ENCODE data around the gene PEPD. TPM values are rescaled to one million over a fixed set of nuclear protein-coding genes. Genes with fewer than 3 reads are reported as not detected.

Gene PEPD
- total and polyA plus RNA-seq, 9 donors: 20.3 to 55.4 (median 45.1) TPM

- no peak for DNase-seq
- 85% methylated on average over 3 of the region's 6 CpGs for WGBS (ENCODE audit: insufficient coverage)
- Histone ChIP-seq H3K36me3 (ENCODE audit: control insufficient read depth, insufficient read depth, low read length) (no peaks in the 10 kb centered on the region), H3K4me1 (ENCODE audit: control insufficient read depth, insufficient read depth, low read length) (peaks cover 3% of the 10 kb centered on the region), H3K9me3 (replicated peaks; ENCODE audit: control insufficient read depth, low read depth, low read length) (no peaks in the 10 kb centered on the region), H3K27me3 (ENCODE audit: control insufficient read depth, insufficient read depth, low read length) (no peaks in the 10 kb centered on the region), H3K4me3 (ENCODE audit: low read length) (no peak overlapping the region), H3K27ac (ENCODE audit: low read length) (no peak overlapping the region)
These were observed 30.1 kb upstream of the PEPD start for GRCh38 chr19:33551676-33552075.

DNA sequence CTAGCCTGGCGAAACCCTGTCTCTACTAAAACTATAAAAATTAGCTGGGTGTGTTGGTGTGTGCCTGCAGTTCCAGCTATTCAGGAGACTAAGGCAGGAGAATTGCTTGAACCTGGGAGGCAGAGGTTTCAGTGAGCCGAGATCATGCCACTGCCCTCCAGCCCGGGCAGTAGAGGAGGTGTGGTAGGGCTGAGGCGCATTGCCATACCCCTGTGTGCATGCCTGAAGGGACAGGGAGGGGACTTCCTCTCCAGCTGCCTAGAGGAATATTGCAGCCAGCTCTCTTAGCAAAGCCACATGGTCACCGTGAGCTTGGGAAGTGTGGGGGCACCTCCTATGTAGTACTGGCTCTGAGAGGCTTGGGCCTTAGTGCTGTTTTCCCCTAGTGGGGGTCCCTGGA lies 29.2 kb upstream of the PEPD start:
- Histone ChIP-seq H3K4me1 (ENCODE audit: control insufficient read depth, insufficient read depth, low read length) (peaks cover 2% of the 10 kb centered on the region), H3K36me3 (ENCODE audit: control insufficient read depth, insufficient read depth, low read length) (no peaks in the 10 kb centered on the region), H3K9me3 (replicated peaks; ENCODE audit: control insufficient read depth, low read depth, low read length) (no peaks in the 10 kb centered on the region), H3K4me3 (ENCODE audit: low read length) (no peak overlapping the region), H3K27me3 (ENCODE audit: control insufficient read depth, insufficient read depth, low read length) (no peaks in the 10 kb centered on the region), H3K27ac (ENCODE audit: low read length) (no peak overlapping the region)
- no peak for DNase-seq
- WGBS (ENCODE audit: insufficient coverage): 63% methylated on average over 4 of the region's 5 CpGs

DNA sequence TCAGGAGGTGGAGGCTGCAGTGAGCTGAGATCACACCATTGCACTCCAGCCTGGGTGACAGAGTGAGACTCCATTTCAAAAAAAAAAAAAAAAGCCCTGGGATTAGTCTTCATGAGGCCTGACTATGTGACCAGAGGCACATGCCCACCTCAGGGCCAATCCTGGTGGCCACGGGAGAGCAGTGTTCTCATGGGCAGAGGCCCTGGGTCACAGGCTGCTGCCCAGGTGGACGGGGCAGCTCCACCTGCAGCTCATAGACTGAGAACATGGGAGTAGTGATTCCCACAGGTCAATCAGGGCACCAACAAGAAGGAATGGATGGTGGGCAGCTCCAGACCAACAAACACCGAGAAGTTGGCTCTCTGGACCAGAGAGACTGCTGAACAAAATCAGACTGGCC lies 26.1 kb upstream of the PEPD start:
- no peaks in the 10 kb centered on the region for H3K27me3 ChIP-seq (ENCODE audit: control insufficient read depth, insufficient read depth, low read length)
- WGBS (ENCODE audit: insufficient coverage): 96% methylated on average over 3 of the region's 3 CpGs
- H3K9me3 ChIP-seq (replicated peaks; ENCODE audit: control insufficient read depth, low read depth, low read length): no peaks in the 10 kb centered on the region
- DNase-seq: no peak
- no peak overlapping the region for H3K4me3 ChIP-seq (ENCODE audit: low read length)
- H3K27ac ChIP-seq (ENCODE audit: low read length): no peak overlapping the region
- no peaks in the 10 kb centered on the region for H3K36me3 ChIP-seq (ENCODE audit: control insufficient read depth, insufficient read depth, low read length)
- peaks cover 2% of the 10 kb centered on the region for H3K4me1 ChIP-seq (ENCODE audit: control insufficient read depth, insufficient read depth, low read length)

DNA sequence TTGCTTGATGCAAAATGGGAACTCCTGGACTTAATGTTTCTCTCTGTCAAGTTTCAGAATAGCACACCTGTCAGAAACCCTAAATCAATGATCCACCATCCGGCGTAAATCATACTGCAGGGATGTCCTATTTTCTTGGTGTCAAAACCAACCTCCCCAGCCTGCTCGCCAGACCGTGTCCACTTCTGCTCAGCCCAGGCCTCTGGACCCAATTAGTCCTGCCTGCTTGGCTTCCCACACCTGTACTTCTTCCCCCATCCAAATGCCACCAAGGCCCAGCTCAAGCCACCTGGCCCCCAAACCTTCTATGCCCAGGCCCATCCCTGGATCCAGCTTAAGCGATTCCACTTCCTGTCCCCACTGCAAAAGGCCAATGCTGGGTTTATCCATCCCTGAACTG lies 25.1 kb upstream of the PEPD start:
- 91% methylated on average over 5 of the region's 5 CpGs for WGBS (ENCODE audit: insufficient coverage)
- H3K27ac ChIP-seq (ENCODE audit: low read length): no peak overlapping the region
- no peaks in the 10 kb centered on the region for H3K36me3 ChIP-seq (ENCODE audit: control insufficient read depth, insufficient read depth, low read length)
- H3K4me3 ChIP-seq (ENCODE audit: low read length): no peak overlapping the region
- DNase-seq: no peak
- H3K4me1 ChIP-seq (ENCODE audit: control insufficient read depth, insufficient read depth, low read length): peaks cover 2% of the 10 kb centered on the region
- H3K27me3 ChIP-seq (ENCODE audit: control insufficient read depth, insufficient read depth, low read length): peaks cover 2% of the 10 kb centered on the region
- no peaks in the 10 kb centered on the region for H3K9me3 ChIP-seq (replicated peaks; ENCODE audit: control insufficient read depth, low read depth, low read length)

GRCh38 chr19:33545217-33545981 lies 23.8 kb upstream of the PEPD start:
- no peak overlapping the region for H3K27ac ChIP-seq (ENCODE audit: low read length)
- no peaks in the 10 kb centered on the region for H3K4me1 ChIP-seq (ENCODE audit: control insufficient read depth, insufficient read depth, low read length)
- DNase-seq: no peak
- H3K27me3 ChIP-seq (ENCODE audit: control insufficient read depth, insufficient read depth, low read length): peaks cover 4% of the 10 kb centered on the region
- 73% methylated on average over 9 of the region's 9 CpGs for WGBS (ENCODE audit: insufficient coverage)
- H3K36me3 ChIP-seq (ENCODE audit: control insufficient read depth, insufficient read depth, low read length): no peaks in the 10 kb centered on the region
- H3K9me3 ChIP-seq (replicated peaks; ENCODE audit: control insufficient read depth, low read depth, low read length): no peaks in the 10 kb centered on the region
- H3K4me3 ChIP-seq (ENCODE audit: low read length): no peak overlapping the region

- Histone ChIP-seq H3K4me1 (ENCODE audit: control insufficient read depth, insufficient read depth, low read length) (no peaks in the 10 kb centered on the region), H3K27ac (ENCODE audit: low read length) (no peak overlapping the region), H3K4me3 (ENCODE audit: low read length) (no peak overlapping the region), H3K36me3 (ENCODE audit: control insufficient read depth, insufficient read depth, low read length) (no peaks in the 10 kb centered on the region), H3K9me3 (replicated peaks; ENCODE audit: control insufficient read depth, low read depth, low read length) (no peaks in the 10 kb centered on the region), H3K27me3 (ENCODE audit: control insufficient read depth, insufficient read depth, low read length) (peaks cover 9% of the 10 kb centered on the region)
- WGBS (ENCODE audit: insufficient coverage): 33% methylated on average over 1 of the region's 8 CpGs
- no peak for DNase-seq
These were observed 13.6 kb upstream of the PEPD start for GRCh38 chr19:33535226-33535625.

- no peak for DNase-seq
- H3K27ac ChIP-seq (ENCODE audit: low read length): no peak overlapping the region
- H3K4me3 ChIP-seq (ENCODE audit: low read length): no peak overlapping the region
- peaks cover 11% of the 10 kb centered on the region for H3K27me3 ChIP-seq (ENCODE audit: control insufficient read depth, insufficient read depth, low read length)
- no peaks in the 10 kb centered on the region for H3K9me3 ChIP-seq (replicated peaks; ENCODE audit: control insufficient read depth, low read depth, low read length)
- 12% methylated on average over 4 of the region's 6 CpGs for WGBS (ENCODE audit: insufficient coverage)
- H3K4me1 ChIP-seq (ENCODE audit: control insufficient read depth, insufficient read depth, low read length): no peaks in the 10 kb centered on the region
- no peaks in the 10 kb centered on the region for H3K36me3 ChIP-seq (ENCODE audit: control insufficient read depth, insufficient read depth, low read length)
These were observed 11.4 kb upstream of the PEPD start for GRCh38 chr19:33532859-33533460.

- H3K27me3 ChIP-seq (ENCODE audit: control insufficient read depth, insufficient read depth, low read length): peaks cover 5% of the 10 kb centered on the region
- H3K4me1 ChIP-seq (ENCODE audit: control insufficient read depth, insufficient read depth, low read length): no peaks in the 10 kb centered on the region
- WGBS (ENCODE audit: insufficient coverage): 63% methylated on average over 3 of the region's 4 CpGs
- H3K36me3 ChIP-seq (ENCODE audit: control insufficient read depth, insufficient read depth, low read length): no peaks in the 10 kb centered on the region
- H3K27ac ChIP-seq (ENCODE audit: low read length): no peak overlapping the region
- no peak overlapping the region for H3K4me3 ChIP-seq (ENCODE audit: low read length)
- no peak for DNase-seq
- H3K9me3 ChIP-seq (replicated peaks; ENCODE audit: control insufficient read depth, low read depth, low read length): no peaks in the 10 kb centered on the region
These were observed 9.3 kb upstream of the PEPD start for GRCh38 chr19:33530842-33531241.

DNA sequence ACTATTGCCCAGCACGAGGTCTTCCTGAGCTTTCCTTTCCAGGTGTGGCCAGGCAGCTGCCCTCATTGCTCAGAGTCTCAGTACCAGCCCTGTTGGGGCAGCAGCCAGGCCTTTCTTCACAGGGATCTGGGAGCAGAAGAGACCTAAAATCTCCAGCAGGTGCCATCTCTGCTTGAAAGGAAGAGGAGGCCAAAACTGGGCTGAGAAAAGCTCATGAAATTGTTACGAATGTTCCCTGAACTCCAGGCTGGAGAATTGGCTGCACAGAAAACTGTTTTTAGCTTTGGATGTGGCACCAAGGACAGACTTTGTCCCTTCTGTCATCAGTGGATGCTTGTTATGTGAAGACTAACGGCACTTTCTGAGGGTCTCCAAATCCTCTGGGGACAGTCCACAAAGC lies 8.7 kb upstream of the PEPD start:
- WGBS (ENCODE audit: insufficient coverage): 46% methylated on average over 3 of the region's 3 CpGs
- H3K27ac ChIP-seq (ENCODE audit: low read length): no peak overlapping the region
- no peak for DNase-seq
- H3K9me3 ChIP-seq (replicated peaks; ENCODE audit: control insufficient read depth, low read depth, low read length): no peaks in the 10 kb centered on the region
- no peaks in the 10 kb centered on the region for H3K36me3 ChIP-seq (ENCODE audit: control insufficient read depth, insufficient read depth, low read length)
- H3K27me3 ChIP-seq (ENCODE audit: control insufficient read depth, insufficient read depth, low read length): peaks cover 5% of the 10 kb centered on the region
- H3K4me3 ChIP-seq (ENCODE audit: low read length): no peak overlapping the region
- no peaks in the 10 kb centered on the region for H3K4me1 ChIP-seq (ENCODE audit: control insufficient read depth, insufficient read depth, low read length)

DNA sequence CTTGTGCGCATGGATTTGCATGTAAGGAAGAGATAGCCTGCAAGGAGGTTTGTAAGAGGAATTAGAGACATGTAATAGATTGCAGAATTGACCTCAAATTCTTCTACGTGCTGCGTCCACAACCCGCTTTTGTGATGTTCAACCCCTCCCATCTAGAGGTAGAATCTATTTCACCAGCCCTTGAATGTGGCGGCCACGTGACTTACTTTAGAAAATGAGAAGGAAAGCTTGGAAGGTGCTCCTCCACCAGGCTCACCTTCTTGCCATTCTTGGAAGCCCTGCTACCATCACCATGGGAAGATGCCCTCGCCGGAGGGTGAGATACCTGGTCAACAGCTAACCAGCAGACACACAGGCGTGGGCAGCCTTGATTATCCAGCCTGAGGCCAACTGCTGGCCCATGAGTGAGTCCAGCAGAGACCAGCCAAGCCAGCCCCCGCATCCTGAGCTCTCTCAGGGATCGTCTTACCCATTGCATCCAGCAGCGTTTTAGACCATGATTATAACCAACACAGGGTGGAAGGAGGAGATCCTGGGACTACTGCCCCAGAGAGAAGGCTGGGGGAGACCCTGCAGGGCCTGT lies 7.6 kb upstream of the PEPD start:
- WGBS (ENCODE audit: insufficient coverage): 46% methylated on average over 4 of the region's 12 CpGs
- Histone ChIP-seq H3K9me3 (replicated peaks; ENCODE audit: control insufficient read depth, low read depth, low read length) (no peaks in the 10 kb centered on the region), H3K27ac (ENCODE audit: low read length) (no peak overlapping the region), H3K27me3 (ENCODE audit: control insufficient read depth, insufficient read depth, low read length) (peaks cover 7% of the 10 kb centered on the region), H3K4me1 (ENCODE audit: control insufficient read depth, insufficient read depth, low read length) (no peaks in the 10 kb centered on the region), H3K36me3 (ENCODE audit: control insufficient read depth, insufficient read depth, low read length) (no peaks in the 10 kb centered on the region), H3K4me3 (ENCODE audit: low read length) (no peak overlapping the region)
- DNase-seq: no peak

Data from muscle of leg (tissue), 11 donors.